Muscle of back (tissue), 11 donors: Measurements from ENCODE around the gene PTMA. TPM values are rescaled to one million over a fixed set of nuclear protein-coding genes. Genes with fewer than 3 reads are reported as not detected.
"Not testable (repeated sequence)": the region's sequence is repeated elsewhere in the genome, so short reads cannot be mapped to it uniquely, and the experiment has no call there.

Source experiments
- DNase-seq, 3 donors: peaks; one replicate each; pipeline versions ENCODE4 v3.0.0 to v3.0.0-alpha.2; 2013
- polyA plus RNA-seq, 10 donors: library from polyadenylated mRNA; unstranded; fragments of 120-200 nt; gene quantifications; one replicate each; pipeline ENCODE4 v1.2.1, GENCODE V29; 2013; ENCODE audit not compliant: insufficient read length in 10 of 10

PTMA gene
- polyA plus RNA-seq, 10 donors: 528 to 925 (median 619) TPM

DNA sequence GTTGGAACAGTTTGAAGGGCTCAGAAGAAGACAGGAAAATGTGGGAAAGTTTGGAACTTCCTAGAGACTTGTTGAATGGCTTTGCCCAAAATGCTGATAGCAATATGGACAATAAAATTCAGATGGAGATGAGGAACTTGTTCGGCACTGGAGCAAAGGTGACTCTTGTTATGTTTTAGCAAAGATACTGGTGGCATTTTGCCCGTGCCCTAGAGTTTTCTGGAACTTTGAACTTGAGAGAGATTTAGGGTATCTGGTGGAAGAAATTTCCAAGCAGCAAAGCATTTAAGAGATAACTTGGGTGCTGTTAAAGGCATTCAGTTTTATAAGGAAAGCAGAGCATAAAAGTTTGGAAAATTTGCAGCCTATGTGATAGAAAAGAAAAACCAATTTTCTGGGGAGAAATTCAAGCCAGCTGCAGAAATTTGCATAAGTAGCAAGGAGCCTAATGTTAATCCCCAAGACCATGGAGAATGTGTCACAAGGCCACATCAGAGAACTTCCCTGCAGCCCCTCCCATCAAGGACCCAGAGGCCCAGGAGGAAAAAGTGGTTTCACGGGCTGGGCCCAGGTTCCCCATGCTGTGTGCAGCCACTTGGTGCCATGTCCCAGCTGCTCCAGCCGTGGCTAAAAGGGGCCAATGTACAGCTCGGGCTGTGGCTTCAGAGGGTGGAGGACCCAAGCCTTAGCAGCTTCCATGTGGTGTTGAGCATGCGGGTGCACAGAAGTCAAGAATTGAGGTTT is 40.0 kb downstream of the PTMA start:
- not testable (repeated sequence) for DNase-seq

DNA sequence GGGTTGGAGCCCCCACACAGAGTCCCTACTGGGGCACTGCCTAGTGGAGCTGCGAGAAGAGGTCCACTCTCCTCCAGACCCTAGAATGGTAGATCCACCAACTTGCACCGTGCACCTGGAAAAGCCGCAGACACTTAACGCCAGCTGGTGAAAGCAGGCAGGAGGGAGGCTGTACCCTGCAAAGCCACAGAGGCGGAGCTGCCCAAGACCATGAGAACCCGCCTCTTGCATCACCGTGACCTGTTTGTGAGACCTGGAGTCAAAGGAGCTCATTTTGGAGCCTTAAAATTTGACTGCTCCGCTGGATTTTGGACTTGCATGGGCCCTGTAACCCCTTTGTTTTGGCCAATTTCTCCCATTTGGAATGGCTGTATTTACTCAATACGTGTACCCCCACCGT is 40.7 kb downstream of the PTMA start:
- not testable (repeated sequence) for DNase-seq

GRCh38 chr2:231751042-231751815 is 42.9 kb downstream of the PTMA start:
- no peak for DNase-seq

GRCh38 chr2:231752061-231752460 is 43.7 kb downstream of the PTMA start:
- no peak for DNase-seq

GRCh38 chr2:231761735-231762134 is 53.4 kb downstream of the PTMA start:
- no peak for DNase-seq

Other genes starting within 250 kb of the PTMA start
- gene NCL, start 244.0 kb upstream of the PTMA start, polyA plus RNA-seq: 100 to 1,000 TPM; 589 to 838 (median 665) TPM
- under 1 TPM; 0.15 to 0.50 (median 0.25) TPM for gene NMUR1, start 178.1 kb upstream of the PTMA start, polyA plus RNA-seq
- not detected for gene TEX44, start 115.7 kb upstream of the PTMA start, polyA plus RNA-seq
- 10 to 100 TPM; 16.4 to 23.8 (median 19.5) TPM for gene PDE6D, start 72.8 kb downstream of the PTMA start, polyA plus RNA-seq
- 10 to 100 TPM; 30.8 to 41.9 (median 36.9) TPM for gene COPS7B, start 77.9 kb downstream of the PTMA start, polyA plus RNA-seq
- gene NPPC, start 217.9 kb downstream of the PTMA start, polyA plus RNA-seq: 1 to 10 TPM in 8 of 10 donors, under 1 TPM in 2; 0.90 to 8.3 (median 3.3) TPM